HUES48 (cell line): ENCODE results near the gene SPRYD4.
"Not testable (repeated sequence)": the region's sequence is repeated elsewhere in the genome, so short reads cannot be mapped to it uniquely, and the experiment has no call there.

ENCODE experiments used
- H3K27ac ChIP-seq: one replicate; pipeline ENCODE4 v1.7.0; 2013; ENCODE audit warnings: low read depth, low read length, inconsistent platforms
- H3K27me3 ChIP-seq: 2 replicates; pipeline ENCODE4 v1.6.1; 2013; ENCODE audit warnings: mild to moderate bottlenecking, low read length; ENCODE audit not compliant: control insufficient read depth, insufficient read depth
- H3K36me3 ChIP-seq: 2 replicates; pipeline ENCODE4 v1.6.1; 2013; ENCODE audit warnings: low read length; ENCODE audit not compliant: control insufficient read depth, insufficient read depth
- H3K4me1 ChIP-seq: 2 replicates; pipeline ENCODE4 v1.6.1; 2013; ENCODE audit warnings: mild to moderate bottlenecking, low read length; ENCODE audit not compliant: control insufficient read depth, insufficient read depth
- H3K4me3 ChIP-seq: 2 replicates; pipeline ENCODE4 v1.5.1; 2013; ENCODE audit warnings: mild to moderate bottlenecking, low read depth, low read length
- H3K9ac ChIP-seq: 2 replicates; pipeline ENCODE4 v1.6.1; 2013; ENCODE audit warnings: mild to moderate bottlenecking, low read depth, low read length, moderate library complexity
- H3K9me3 ChIP-seq: 2 replicates; pipeline ENCODE4 v1.6.1; 2013; ENCODE audit warnings: low read length; ENCODE audit not compliant: control insufficient read depth, insufficient read depth

The SPRYD4 gene

DNA sequence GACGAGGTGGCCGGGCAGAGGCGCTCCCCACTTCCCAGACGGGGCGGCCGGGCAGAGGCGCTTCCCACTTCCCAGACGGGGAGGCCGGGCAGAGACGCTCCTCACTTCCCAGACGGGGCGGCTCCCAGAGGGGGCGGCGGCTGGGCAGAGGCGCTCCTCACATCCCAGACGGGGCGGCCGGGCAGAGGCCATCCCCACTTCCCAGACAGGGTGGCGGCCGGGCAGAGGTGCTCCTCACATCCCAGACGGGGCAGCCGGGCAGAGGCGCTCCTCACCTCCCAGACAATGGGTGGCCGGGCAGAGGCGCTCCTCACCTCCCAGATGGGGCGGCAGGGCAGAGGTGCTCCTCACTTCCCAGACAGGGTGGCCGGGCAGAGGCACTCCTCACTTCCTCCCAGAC is 26.1 kb downstream of the SPRYD4 start:
- H3K27ac ChIP-seq, H3K4me1 ChIP-seq, H3K9ac ChIP-seq, H3K9me3 ChIP-seq, H3K36me3 ChIP-seq, H3K4me3 ChIP-seq: not testable (repeated sequence)
- peaks cover 13% of the 10 kb centered on the region for H3K27me3 ChIP-seq

DNA sequence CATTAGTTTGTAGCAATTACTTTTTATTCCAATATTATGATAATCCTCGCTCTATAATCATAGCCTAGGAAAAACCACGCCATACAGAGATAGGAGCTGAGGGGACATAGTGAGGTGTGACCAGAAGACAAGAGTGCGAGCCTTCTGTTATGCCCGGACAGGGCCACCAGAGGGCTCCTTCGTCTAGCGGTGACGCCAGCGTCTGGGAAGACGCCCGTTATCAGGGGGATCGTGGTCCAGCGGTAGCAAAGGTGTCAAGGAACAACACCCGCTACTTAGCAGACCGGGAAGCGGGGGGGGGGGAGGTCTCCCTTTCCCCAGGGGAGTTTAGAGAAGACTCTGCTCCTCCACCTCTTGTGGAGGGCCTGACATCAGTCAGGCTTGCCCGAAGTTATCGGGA is 28.3 kb downstream of the SPRYD4 start:
- H3K4me3 ChIP-seq, H3K36me3 ChIP-seq, H3K4me1 ChIP-seq, H3K27me3 ChIP-seq, H3K9me3 ChIP-seq, H3K9ac ChIP-seq, H3K27ac ChIP-seq: not testable (repeated sequence)

DNA sequence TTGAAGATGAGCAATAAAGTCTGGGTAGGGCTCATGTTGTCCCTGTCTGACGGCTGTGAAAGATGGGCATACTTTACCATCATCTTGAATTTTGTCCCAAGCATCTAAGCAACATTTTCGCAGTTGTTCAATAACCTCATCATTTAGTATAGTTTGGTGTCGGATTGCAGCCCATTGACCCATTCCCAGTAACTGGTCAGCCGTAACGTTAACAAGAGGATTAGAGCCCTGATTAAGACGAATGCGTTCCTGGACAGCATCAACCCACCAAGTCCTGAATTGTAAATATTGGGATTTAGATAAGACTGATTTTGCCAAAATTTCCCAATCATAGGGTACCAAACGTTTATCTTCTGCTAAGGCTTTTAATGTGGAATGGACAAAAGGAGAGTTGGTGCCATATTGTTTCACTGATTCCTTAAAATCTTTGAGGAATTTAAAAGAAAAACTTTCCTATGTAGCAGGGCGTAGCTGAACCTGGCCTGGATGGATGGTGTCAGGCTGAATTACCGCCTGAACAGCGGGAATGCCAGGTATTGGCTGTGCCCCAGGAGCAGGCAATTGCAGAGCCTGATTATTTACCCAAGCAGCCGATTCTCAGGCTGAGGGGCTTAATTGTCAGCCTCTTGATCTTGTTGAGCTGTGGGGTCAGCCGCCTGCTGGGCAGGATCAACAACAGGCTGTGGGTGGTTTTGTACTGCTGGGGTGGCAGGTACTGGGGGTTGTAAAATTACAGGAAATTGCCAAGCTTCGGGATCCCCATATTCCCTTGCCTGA is 29.9 kb downstream of the SPRYD4 start:
- not testable (repeated sequence) for H3K27me3 ChIP-seq, H3K9ac ChIP-seq, H3K9me3 ChIP-seq, H3K27ac ChIP-seq, H3K4me1 ChIP-seq, H3K36me3 ChIP-seq, H3K4me3 ChIP-seq

DNA sequence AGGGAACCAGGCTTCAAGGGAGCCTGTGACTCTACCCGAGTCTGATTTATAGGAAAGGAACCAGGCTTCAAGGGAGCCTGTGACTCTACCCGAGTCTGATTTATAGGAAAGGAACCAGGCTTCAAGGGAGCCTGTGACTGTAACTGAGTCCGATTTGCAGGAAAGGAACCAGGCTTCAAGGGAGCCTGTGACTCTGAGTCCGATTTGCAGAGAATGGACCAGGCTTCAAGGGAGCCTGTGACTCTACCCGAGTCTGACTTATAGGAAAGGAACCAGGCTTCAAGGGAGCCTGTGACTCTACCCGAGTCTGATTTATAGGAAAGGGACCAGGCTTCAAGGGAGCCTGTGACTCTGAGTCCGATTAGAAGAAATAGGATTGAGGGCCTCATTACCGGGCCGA is 31.1 kb downstream of the SPRYD4 start:
- not testable (repeated sequence) for H3K36me3 ChIP-seq, H3K4me1 ChIP-seq, H3K4me3 ChIP-seq, H3K9ac ChIP-seq, H3K9me3 ChIP-seq, H3K27me3 ChIP-seq, H3K27ac ChIP-seq

DNA sequence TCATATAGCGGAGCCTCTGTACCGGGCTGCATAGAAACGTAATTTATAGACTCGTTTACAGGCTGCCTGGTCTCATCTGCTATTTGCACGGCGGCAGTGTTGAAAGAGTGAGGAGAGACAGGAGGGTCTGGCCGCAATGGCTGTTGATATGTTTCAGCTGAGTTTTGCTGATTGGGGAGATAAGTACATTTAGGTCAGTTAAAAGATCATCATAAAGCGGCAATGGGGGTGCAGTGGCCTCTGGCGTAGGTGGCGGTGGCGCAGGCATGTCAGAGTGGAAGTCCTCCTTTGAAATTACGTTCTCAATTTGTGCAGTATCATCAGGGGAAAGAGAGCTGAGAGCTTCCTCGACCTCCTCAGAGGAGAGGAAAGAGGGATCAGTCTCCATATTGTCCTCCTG is 31.5 kb downstream of the SPRYD4 start:
- not testable (repeated sequence) for H3K9ac ChIP-seq, H3K4me3 ChIP-seq, H3K9me3 ChIP-seq, H3K4me1 ChIP-seq, H3K27ac ChIP-seq, H3K36me3 ChIP-seq, H3K27me3 ChIP-seq

DNA sequence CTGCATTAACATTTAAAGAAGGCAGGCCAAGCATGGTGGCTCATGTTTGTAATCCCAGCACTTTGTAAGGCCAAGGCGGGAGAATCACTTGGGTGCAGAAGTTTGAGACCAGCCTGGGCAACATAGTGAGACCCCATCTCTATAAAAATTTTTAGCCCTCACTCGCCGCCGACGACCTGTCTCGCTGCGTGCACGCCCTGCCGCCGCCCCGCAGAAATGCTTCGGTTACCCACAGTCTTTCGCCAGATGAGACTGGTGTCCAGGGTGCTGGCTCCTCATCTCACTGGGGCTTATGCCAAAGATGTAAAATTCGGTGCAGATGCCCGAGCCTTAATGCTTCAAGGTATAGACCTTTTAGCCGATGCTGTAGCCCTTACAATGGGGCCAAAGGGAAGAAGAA is 42.4 kb downstream of the SPRYD4 start:
- no peak overlapping the region for H3K27ac ChIP-seq
- H3K9me3 ChIP-seq, result no peaks in the 10 kb centered on the region
- H3K27me3 ChIP-seq, result no peaks in the 10 kb centered on the region

DNA sequence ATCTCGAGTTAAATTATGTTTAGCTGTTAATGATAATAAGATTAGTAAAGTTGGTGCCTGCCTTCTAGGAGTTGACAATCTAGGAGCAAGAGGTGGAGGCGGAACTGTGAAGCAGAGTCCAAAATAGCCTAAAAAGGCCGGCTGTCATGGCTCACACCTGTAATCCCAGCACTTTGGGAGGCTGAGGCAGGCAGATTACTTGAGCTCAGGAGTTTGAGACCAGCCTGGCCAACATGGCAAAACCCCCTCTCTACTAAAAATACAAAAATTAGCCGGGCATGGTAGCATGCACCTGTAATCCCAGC is 45.6 kb downstream of the SPRYD4 start:
- H3K4me3 ChIP-seq, H3K9ac ChIP-seq, H3K4me1 ChIP-seq, H3K27ac ChIP-seq, H3K36me3 ChIP-seq, H3K27me3 ChIP-seq, H3K9me3 ChIP-seq: not testable (repeated sequence)

More for the DNA sequence above, 42.4 kb downstream of the SPRYD4 start:
- Histone ChIP-seq H3K4me1 (no peaks in the 10 kb centered on the region), H3K4me3 (no peak overlapping the region), H3K36me3 (no peaks in the 10 kb centered on the region), H3K9ac (no peak overlapping the region)

DNA sequence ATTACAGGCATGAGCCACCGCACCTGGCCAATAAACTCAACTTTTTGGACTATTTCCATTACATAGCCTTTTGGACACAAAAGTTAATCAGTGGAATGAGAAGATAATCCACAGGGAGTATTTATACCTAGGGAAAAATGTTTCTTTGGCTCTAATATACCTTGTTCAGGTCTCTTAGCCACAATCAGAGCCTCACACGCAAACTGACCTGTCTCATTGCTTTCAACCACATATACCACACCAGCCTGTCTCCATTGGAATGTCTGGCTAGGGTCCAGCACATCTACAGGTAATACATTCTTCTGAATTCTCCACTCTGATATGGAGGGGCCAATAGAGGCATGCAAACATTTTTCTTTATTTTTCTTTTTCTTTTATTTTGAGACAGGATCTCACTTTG is 49.5 kb downstream of the SPRYD4 start:
- Histone ChIP-seq H3K27me3 (no peaks in the 10 kb centered on the region), H3K4me1 (peaks cover 14% of the 10 kb centered on the region), H3K36me3 (no peaks in the 10 kb centered on the region), H3K4me3 (no peak overlapping the region), H3K27ac (no peak overlapping the region), H3K9me3 (no peaks in the 10 kb centered on the region), H3K9ac (no peak overlapping the region)

DNA sequence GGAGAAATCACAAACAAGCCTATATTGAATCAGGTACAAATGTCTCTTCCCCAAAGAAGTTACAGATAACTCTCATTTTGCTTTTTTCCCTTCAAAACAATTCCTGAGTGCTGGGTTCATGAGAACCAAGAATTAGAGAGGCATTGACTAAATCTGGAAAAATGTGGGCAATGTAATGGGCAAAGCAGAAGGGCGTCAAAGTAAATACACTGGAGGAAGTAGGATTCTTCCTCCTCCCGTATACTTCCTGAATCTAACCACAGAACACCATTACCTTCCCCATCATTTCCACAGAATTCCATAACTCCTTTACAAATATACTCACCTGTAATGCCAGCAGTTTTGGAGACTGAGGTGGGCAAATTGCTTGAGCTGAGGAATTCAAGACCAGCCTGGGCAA is 50.2 kb downstream of the SPRYD4 start:
- Histone ChIP-seq H3K27me3 (no peaks in the 10 kb centered on the region), H3K4me1 (peaks cover 17% of the 10 kb centered on the region), H3K9ac (no peak overlapping the region), H3K9me3 (no peaks in the 10 kb centered on the region), H3K4me3 (no peak overlapping the region), H3K27ac (no peak overlapping the region), H3K36me3 (no peaks in the 10 kb centered on the region)

DNA sequence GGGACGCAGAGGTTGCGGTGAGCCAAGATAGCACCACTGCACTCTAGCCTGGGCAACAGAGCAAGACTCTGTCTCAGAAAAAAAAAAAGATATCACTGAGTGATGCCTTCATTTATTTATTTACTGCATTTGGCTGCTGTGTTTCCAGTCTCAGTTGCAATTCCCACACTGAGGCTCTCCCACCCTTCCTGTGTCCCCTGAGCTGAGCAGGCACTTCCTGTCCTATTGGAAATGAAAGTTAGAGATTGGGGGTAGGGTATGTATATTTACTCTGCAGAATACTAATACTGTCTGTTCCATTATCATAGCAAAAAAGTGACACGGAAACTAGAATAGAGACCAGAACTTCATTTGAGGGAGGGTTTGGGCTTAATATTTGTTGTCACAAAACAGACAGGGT is 51.7 kb downstream of the SPRYD4 start:
- Histone ChIP-seq H3K27me3 (no peaks in the 10 kb centered on the region), H3K27ac (no peak overlapping the region), H3K9ac (no peak overlapping the region), H3K4me1 (peaks cover 17% of the 10 kb centered on the region), H3K4me3 (no peak overlapping the region), H3K36me3 (no peaks in the 10 kb centered on the region), H3K9me3 (no peaks in the 10 kb centered on the region)

DNA sequence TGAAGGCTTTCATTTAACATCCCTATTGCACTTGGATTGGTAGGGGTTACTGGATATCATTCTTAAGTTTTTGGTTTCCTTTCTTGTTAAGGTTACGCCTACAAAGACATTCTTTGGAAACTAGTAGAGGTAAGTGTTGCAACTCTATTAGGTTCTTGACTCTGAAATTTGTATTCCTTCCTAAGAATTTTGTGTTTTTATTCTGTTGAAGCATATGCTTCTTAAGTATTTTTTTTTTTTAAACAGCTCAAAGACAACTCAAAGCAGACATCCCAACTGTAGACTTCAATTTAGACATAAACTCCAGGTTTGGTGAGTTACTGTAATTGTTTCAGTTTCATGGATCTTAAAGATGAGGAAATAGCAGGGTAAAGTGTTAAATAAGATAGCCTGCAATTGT is 52.1 kb downstream of the SPRYD4 start:
- Histone ChIP-seq H3K4me1 (peaks cover 17% of the 10 kb centered on the region), H3K4me3 (no peak overlapping the region), H3K27ac (no peak overlapping the region), H3K9me3 (no peaks in the 10 kb centered on the region), H3K36me3 (no peaks in the 10 kb centered on the region), H3K27me3 (no peaks in the 10 kb centered on the region), H3K9ac (no peak overlapping the region)

DNA sequence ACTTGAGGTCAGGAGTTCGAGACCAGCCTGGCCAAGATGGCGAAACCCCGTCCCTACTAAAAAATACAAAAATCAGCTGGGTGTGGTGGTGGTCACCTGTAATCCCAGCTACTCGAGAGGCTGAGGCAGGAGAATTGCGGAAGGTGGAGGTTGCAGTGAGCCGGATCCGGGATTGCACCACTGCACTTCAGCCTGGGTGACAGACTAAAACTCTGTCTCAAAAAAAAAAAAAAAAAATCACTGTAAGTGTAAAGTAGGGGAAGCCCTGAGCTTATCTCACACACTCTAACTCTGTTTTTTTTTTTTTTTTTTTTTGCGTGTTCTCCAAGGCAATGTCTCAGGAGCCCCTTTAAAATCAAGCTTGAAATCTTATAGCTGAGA is 52.8 kb downstream of the SPRYD4 start:
- Histone ChIP-seq H3K36me3 (no peaks in the 10 kb centered on the region), H3K9me3 (no peaks in the 10 kb centered on the region), H3K27me3 (no peaks in the 10 kb centered on the region), H3K4me1 (peaks cover 17% of the 10 kb centered on the region), H3K27ac (peak overlapping the region; percentile 59), H3K9ac (peak overlapping the region; percentile 51; the same call in 1 of the 2 replicates), H3K4me3 (peak overlapping the region; percentile 51)
